ENCODE measurements around the gene TNNC1.

DNA sequence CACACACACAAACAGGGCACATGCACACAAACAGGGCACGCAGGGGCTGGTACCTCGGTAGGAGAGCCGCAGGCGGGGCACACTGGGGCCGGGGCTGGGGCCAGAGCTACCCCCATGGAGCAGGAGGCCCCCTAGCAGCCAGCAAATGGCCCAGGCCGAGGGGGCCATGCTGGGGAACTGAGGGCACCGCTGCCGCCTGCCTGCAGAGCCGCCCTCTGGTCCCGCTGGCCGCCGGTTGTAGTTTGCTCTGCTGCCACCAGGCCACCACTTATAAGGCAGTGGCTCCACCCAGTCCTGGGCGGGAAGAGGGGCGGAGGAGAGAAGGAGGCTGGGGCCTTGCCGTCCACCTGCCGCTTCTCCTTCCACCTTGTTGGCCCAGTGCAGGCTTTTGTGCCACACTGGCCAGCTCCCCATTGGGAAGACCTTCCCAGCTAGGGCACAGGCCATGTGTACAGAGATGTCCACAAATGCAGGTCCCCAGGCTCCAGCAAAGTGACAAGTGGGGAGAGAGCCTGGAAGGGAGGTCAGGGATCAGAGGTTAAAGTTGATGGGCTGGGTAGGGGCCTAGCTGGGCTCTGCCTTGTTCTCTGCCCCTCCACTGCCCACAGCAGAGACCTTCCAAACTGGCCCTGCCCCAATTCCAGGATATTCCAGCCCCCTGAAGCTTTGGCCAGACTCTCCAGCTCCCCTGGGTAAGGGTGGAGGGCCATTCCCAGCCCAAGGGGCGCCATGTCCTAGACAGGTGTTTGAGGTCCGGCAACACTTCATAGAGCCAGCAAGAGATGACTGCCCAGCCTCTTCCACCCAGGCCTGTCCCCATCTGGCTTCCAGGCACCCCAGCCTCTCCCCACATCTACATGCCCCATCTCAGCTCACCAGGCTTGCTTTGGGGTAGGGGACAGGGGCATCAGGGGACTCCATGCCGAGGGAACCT lies 8.7 kb downstream of the TNNC1 start, which contains the start of gene SEMA3G:
- no peak for TF ChIP-seq POLR2A (IDR thresholded peaks at IDR 0.05)
- TF ChIP-seq, protein P1, sequence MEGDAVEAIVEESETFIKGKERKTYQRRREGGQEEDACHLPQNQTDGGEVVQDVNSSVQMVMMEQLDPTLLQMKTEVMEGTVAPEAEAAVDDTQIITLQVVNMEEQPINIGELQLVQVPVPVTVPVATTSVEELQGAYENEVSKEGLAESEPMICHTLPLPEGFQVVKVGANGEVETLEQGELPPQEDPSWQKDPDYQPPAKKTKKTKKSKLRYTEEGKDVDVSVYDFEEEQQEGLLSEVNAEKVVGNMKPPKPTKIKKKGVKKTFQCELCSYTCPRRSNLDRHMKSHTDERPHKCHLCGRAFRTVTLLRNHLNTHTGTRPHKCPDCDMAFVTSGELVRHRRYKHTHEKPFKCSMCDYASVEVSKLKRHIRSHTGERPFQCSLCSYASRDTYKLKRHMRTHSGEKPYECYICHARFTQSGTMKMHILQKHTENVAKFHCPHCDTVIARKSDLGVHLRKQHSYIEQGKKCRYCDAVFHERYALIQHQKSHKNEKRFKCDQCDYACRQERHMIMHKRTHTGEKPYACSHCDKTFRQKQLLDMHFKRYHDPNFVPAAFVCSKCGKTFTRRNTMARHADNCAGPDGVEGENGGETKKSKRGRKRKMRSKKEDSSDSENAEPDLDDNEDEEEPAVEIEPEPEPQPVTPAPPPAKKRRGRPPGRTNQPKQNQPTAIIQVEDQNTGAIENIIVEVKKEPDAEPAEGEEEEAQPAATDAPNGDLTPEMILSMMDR (IDR thresholded peaks at IDR 0.05): peak in 5 of 6 experiments; percentile 35 to 63 (median 54)

All from adrenal gland (tissue), 5 donors.